HepG2 (cell line): Measurements from ENCODE around the gene CD164L2. TPM values are rescaled to one million over a fixed set of nuclear protein-coding genes. Genes with fewer than 3 reads are reported as not detected.

Source experiments
- AGO1 ChIP-seq: fragments of 200-400 bp; formaldehyde crosslinking; IDR thresholded peaks from 2 replicates; pipeline ENCODE4 v1.6.1; 2017; ENCODE audit warnings: mild to moderate bottlenecking, low read depth, low read length, moderate library complexity; ENCODE audit not compliant: poor library complexity, severe bottlenecking
- ARNTL ChIP-seq: sonication (generic); formaldehyde crosslinking; IDR thresholded peaks from 2 replicates; pipeline ENCODE4 v1.4.0; 2020; ENCODE audit warnings: mild to moderate bottlenecking, missing genetic modification reagents
- BATF2 ChIP-seq: sonication (generic); formaldehyde crosslinking; IDR thresholded peaks from 2 replicates; pipeline ENCODE4 v1.8.0; 2022; ENCODE audit warnings: mild to moderate bottlenecking, missing genetic modification reagents, moderate library complexity
- CC2D1A ChIP-seq: sonication (generic); formaldehyde crosslinking; IDR thresholded peaks from 2 replicates; pipeline ENCODE4 v1.8.1; 2023; ENCODE audit warnings: mild to moderate bottlenecking, missing genetic modification reagents
- ETV6 ChIP-seq: sonication (generic); formaldehyde crosslinking; conservative IDR thresholded peaks from 2 replicates; pipeline ENCODE4 v1.4.0; 2020; ENCODE audit warnings: missing genetic modification reagents
- GABPB1 ChIP-seq: IDR thresholded peaks from 2 replicates; pipeline ENCODE4 v1.6.1; 2016; ENCODE audit warnings: mild to moderate bottlenecking, missing genetic modification reagents, moderate library complexity, missing compliant biosample characterization
- KLF13 ChIP-seq: sonication (generic); formaldehyde crosslinking; IDR thresholded peaks from 2 replicates; pipeline ENCODE4 v1.4.0; 2020; ENCODE audit warnings: mild to moderate bottlenecking, missing genetic modification reagents
- MED13 ChIP-seq: sonication (generic); formaldehyde crosslinking; IDR thresholded peaks from 2 replicates; pipeline ENCODE4 v1.5.0; 2020; ENCODE audit warnings: missing genetic modification reagents
- NCOR1 ChIP-seq: fragments of 200-600 bp; sonication (generic); IDR thresholded peaks from 2 replicates; pipeline ENCODE4 v1.7.0; 2017; ENCODE audit warnings: antibody characterized with exemption, low read length, borderline replicate concordance
- POGZ ChIP-seq: sonication (generic); formaldehyde crosslinking; IDR thresholded peaks from 2 replicates; pipeline ENCODE4 v1.4.0; 2020; ENCODE audit warnings: mild to moderate bottlenecking, missing genetic modification reagents
- PPARG ChIP-seq: conservative IDR thresholded peaks from 2 replicates; pipeline ENCODE4 v1.6.1; 2016; ENCODE audit warnings: missing biosample characterization, missing genetic modification reagents
- PTBP1 ChIP-seq: fragments of 200-400 bp; formaldehyde crosslinking; IDR thresholded peaks from 2 replicates; pipeline ENCODE4 v1.6.1; 2018; ENCODE audit warnings: low read length, low read depth; ENCODE audit not compliant: poor library complexity, severe bottlenecking
- RARG ChIP-seq: sonication (generic); formaldehyde crosslinking; IDR thresholded peaks from 2 replicates; pipeline ENCODE4 v1.4.0; 2020; ENCODE audit warnings: low read depth, mild to moderate bottlenecking, missing genetic modification reagents
- TCF7L2 ChIP-seq: IDR thresholded peaks from 2 replicates; pipeline ENCODE4 v1.6.1; 2011; ENCODE audit warnings: mild to moderate bottlenecking, low read depth, low read length, moderate library complexity
- ZMYM2 ChIP-seq: sonication (generic); formaldehyde crosslinking; IDR thresholded peaks from 2 replicates; pipeline ENCODE4 v1.8.0; 2022; ENCODE audit warnings: mild to moderate bottlenecking, missing genetic modification reagents
- ZNF12 ChIP-seq: sonication (generic); formaldehyde crosslinking; IDR thresholded peaks from 2 replicates; pipeline ENCODE4 v1.5.0; 2020; ENCODE audit warnings: missing genetic modification reagents
- ZNF260 ChIP-seq: sonication (generic); formaldehyde crosslinking; IDR thresholded peaks from 2 replicates; pipeline ENCODE4 v1.4.0; 2020; ENCODE audit warnings: missing genetic modification reagents, low read depth, mild to moderate bottlenecking, borderline replicate concordance
- ZNF292 ChIP-seq: sonication (generic); formaldehyde crosslinking; IDR thresholded peaks from 2 replicates; pipeline ENCODE4 v1.8.1; 2022; ENCODE audit warnings: mild to moderate bottlenecking, low read depth, missing genetic modification reagents, borderline replicate concordance
- ZNF407 ChIP-seq: sonication (generic); formaldehyde crosslinking; IDR thresholded peaks from one replicate; pipeline ENCODE4 v1.5.1; 2020; ENCODE audit warnings: mild to moderate bottlenecking, missing genetic modification reagents; ENCODE audit errors: not compliant biosample characterization
- ZNF550 ChIP-seq: sonication (generic); formaldehyde crosslinking; IDR thresholded peaks from 2 replicates; pipeline ENCODE4 v1.4.0; 2020; ENCODE audit warnings: mild to moderate bottlenecking, missing genetic modification reagents, borderline replicate concordance
- ZNF737 ChIP-seq: sonication (generic); formaldehyde crosslinking; IDR thresholded peaks from 2 replicates; pipeline ENCODE4 v1.5.0; 2020; ENCODE audit warnings: missing genetic modification reagents, mild to moderate bottlenecking, borderline replicate concordance
- ZNF841 ChIP-seq: sonication (generic); formaldehyde crosslinking; IDR thresholded peaks from 2 replicates; pipeline ENCODE4 v1.8.1; 2023; ENCODE audit warnings: missing genetic modification reagents, borderline replicate concordance
- polyA plus RNA-seq, 8 experiments: library from polyadenylated mRNA; depleted of rRNA in 3 of 8; stranded (reverse) in 7 of 8; unstranded in 1 of 8; fragments of >200 nt; fragmentation: Illumina TruSeq in 4 of 8; extraction: Trizol in 4 of 8; gene quantifications; 2 replicates each; pipeline versions ENCODE4 v1.2.1 to v1.2.3, GENCODE V29; 2011 to 2016; ENCODE audit warnings: low read depth in 4 of 8, missing spikeins in 1 of 8, mixed read lengths in 1 of 8; ENCODE audit not compliant: insufficient read depth in 1 of 8
- total RNA-seq, 5 experiments: library from RNA; depleted of rRNA; stranded (reverse); fragments of >200 nt; fragmentation: Illumina TruSeq; extraction: Trizol; gene quantifications; 2 replicates each; pipeline ENCODE4 v1.2.3, GENCODE V29; 2016; ENCODE audit warnings: low read depth in 1 of 5

Gene CD164L2
- total and polyA plus RNA-seq, 2 of the 13 experiments (the other 11 are each of a cell fraction or from before 2014, with no cell fraction given) = not detected

DNA sequence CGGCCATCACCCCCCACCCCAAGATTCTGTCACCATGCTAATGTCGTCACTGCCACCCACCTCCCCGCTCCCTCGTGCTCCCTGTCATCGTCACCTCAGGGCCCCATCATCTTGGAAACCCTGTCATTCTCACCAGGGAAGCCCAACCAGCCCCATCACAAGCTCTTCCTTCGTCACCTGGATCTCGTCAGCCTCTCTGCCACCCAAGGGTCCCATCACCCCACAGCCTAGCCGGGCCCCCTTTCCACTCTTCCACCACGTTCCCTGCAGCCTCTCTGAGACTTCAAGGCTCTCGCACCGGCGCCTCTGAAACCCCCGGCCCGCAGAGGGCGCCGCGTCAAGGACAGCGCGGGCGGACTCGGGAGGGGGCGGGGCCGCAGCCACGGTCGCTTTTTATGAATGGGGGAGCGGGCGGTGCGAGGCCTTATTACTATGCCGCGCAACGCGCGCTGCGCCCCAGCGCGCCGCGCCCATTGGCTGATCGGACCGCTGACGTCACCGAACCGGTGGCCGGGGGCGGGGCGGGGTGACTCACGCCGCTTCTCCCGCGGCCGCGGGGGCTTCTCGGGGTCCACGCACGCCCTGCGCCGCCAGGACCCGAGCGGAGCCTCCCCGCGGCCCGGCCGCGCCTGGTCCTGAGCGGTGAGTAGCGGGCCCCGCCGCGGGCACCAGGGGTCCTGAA, 9.1 kb upstream of the CD164L2 start, which contains the start of gene GPR3 (continued):
- TF ChIP-seq ZNF407 (no peak), BATF2 (CRISPR knock-in tag) (no peak; the same call in 1 of the 2 replicates), ZNF292 (no peak), ZNF550 (CRISPR knock-in tag) (no peak), ARNTL (0 out of 2 replicates have a peak, but pooled peaks have one; percentile 3), TCF7L2 (no peak), NCOR1 (no peak), GABPB1 (CRISPR knock-in tag) (peak; percentile 64; the same call in 1 of the 2 replicates), AGO1 (no peak), KLF13 (no peak), PPARG (CRISPR knock-in tag) (peak; percentile 53; the same call in 1 of the 2 replicates), ZMYM2 (CRISPR knock-in tag) (no peak), ZNF12 (0 out of 2 replicates have a peak, but pooled peaks have one; percentile 20), POGZ (CRISPR knock-in tag) (0 out of 2 replicates have a peak, but pooled peaks have one; percentile 31), ZNF260 (CRISPR knock-in tag) (no peak), ZNF841 (CRISPR knock-in tag) (no peak), ETV6 (CRISPR knock-in tag) (no peak), PTBP1 (no peak), ZNF737 (no peak), RARG (CRISPR knock-in tag) (no peak), MED13 (CRISPR knock-in tag) (no peak), CC2D1A (CRISPR knock-in tag) (no peak)
